HEK293 (cell line): ENCODE measurements around the gene NPTN.

Experiments used
- CTCF ChIA-PET: fragments of 350-600 bp; formaldehyde crosslinking; extraction: SDS; loops from one replicate; lab custom pipeline; 2021; ENCODE audit warnings: antibody characterized with exemption; lab: Yijun Ruan, JAX
- POLR2A ChIA-PET: fragments of 300-600 bp; formaldehyde crosslinking; extraction: SDS; loops from one replicate; lab custom pipeline; 2020; ENCODE audit warnings: antibody characterized with exemption, inconsistent platforms; lab: Yijun Ruan, JAX
- H3K27ac ChIP-seq: fragments of 200-500 bp; sonication (Bioruptor generic); 2 replicates; pipeline ENCODE4 v1.5.1; 2014; ENCODE audit warnings: low read depth, low read length, control low read depth, inconsistent platforms; ENCODE audit errors: extremely low read depth
- H3K36me3 ChIP-seq, 2 experiments: fragments of 200-500 bp in 1 of 2; sonication (Bioruptor generic) in 1 of 2; 1 replicate in 1 of 2; 2 replicates in 1 of 2; pipeline ENCODE4 v1.5.1; 2014 to 2017; ENCODE audit warnings: inconsistent platforms in 2 of 2, low read length in 2 of 2; ENCODE audit not compliant: control insufficient read depth in 2 of 2, insufficient read depth in 1 of 2
- H3K4me1 ChIP-seq: fragments of 200-500 bp; sonication (Bioruptor generic); 2 replicates; pipeline ENCODE4 v1.5.1; 2014; ENCODE audit warnings: mild to moderate bottlenecking, low read length, inconsistent platforms; ENCODE audit not compliant: control insufficient read depth, insufficient read depth
- H3K4me3 ChIP-seq: 2 replicates; pipeline ENCODE4 v1.5.1; 2011; ENCODE audit warnings: low read depth, mild to moderate bottlenecking, control low read depth, low read length, moderate library complexity
- H3K9me3 ChIP-seq: fragments of 200-500 bp; sonication (Bioruptor generic); 2 replicates; pipeline ENCODE4 v1.5.1; 2014; ENCODE audit warnings: low read depth, low read length, inconsistent platforms; ENCODE audit not compliant: control insufficient read depth, insufficient read depth
- ATF2 ChIP-seq: fragments of 450-650 bp; formaldehyde crosslinking; IDR thresholded peaks from 2 replicates; pipeline ENCODE4 v1.5.1; 2016; ENCODE audit warnings: missing biosample characterization, missing genetic modification characterization, low read depth
- EGR2 ChIP-seq: fragments of 450-650 bp; formaldehyde crosslinking; IDR thresholded peaks from 2 replicates; pipeline ENCODE4 v1.5.1; 2016; ENCODE audit warnings: low read depth, missing biosample characterization, missing genetic modification characterization
- GFI1B ChIP-seq: fragments of 450-650 bp; formaldehyde crosslinking; IDR thresholded peaks from 2 replicates; pipeline ENCODE4 v1.5.1; 2016; ENCODE audit warnings: missing biosample characterization, missing genetic modification characterization
- HOXA7 ChIP-seq: sonication (generic); formaldehyde crosslinking; IDR thresholded peaks from 2 replicates; pipeline ENCODE4 v1.8.1; 2022; ENCODE audit warnings: missing genetic modification reagents, borderline replicate concordance
- IKZF3 ChIP-seq: fragments of 450-650 bp; IDR thresholded peaks from 2 replicates; pipeline ENCODE4 v1.5.0; 2018; ENCODE audit warnings: missing biosample characterization, mild to moderate bottlenecking, missing genetic modification characterization, moderate library complexity
- KLF17 ChIP-seq: fragments of 450-650 bp; formaldehyde crosslinking; IDR thresholded peaks from 2 replicates; pipeline ENCODE4 v1.5.1; 2016; ENCODE audit warnings: missing biosample characterization, missing genetic modification characterization
- PBX3 ChIP-seq: sonication (generic); formaldehyde crosslinking; IDR thresholded peaks from 2 replicates; pipeline ENCODE4 v1.8.1; 2022; ENCODE audit warnings: mild to moderate bottlenecking, moderate library complexity, missing genetic modification reagents
- SCRT2 ChIP-seq: fragments of 450-650 bp; formaldehyde crosslinking; IDR thresholded peaks from 2 replicates; pipeline ENCODE4 v1.5.1; 2016; ENCODE audit warnings: missing biosample characterization, missing genetic modification characterization
- SP2 ChIP-seq: fragments of 450-650 bp; formaldehyde crosslinking; IDR thresholded peaks from 2 replicates; pipeline ENCODE4 v1.5.1; 2016; ENCODE audit warnings: missing biosample characterization, missing genetic modification characterization
- TCF7L2 ChIP-seq: IDR thresholded peaks from 2 replicates; pipeline ENCODE4 v1.6.1; 2011; ENCODE audit warnings: low read depth, mild to moderate bottlenecking, inconsistent platforms, low read length, moderate library complexity, borderline replicate concordance
- ZBTB7A ChIP-seq: fragments of 450-650 bp; formaldehyde crosslinking; IDR thresholded peaks from 2 replicates; pipeline ENCODE4 v1.5.1; 2016; ENCODE audit warnings: low read depth, missing biosample characterization, missing genetic modification characterization
- ZBTB8A ChIP-seq: fragments of 450-650 bp; formaldehyde crosslinking; IDR thresholded peaks from 2 replicates; pipeline ENCODE4 v1.5.1; 2016; ENCODE audit warnings: missing biosample characterization, missing genetic modification characterization
- ZFHX2 ChIP-seq: fragments of 450-650 bp; formaldehyde crosslinking; conservative IDR thresholded peaks from 2 replicates; pipeline ENCODE4 v1.5.1; 2016; ENCODE audit warnings: missing biosample characterization, missing genetic modification characterization
- ZFP41 ChIP-seq: fragments of 450-650 bp; formaldehyde crosslinking; IDR thresholded peaks from 2 replicates; pipeline ENCODE4 v1.5.1; 2016; ENCODE audit warnings: missing biosample characterization, missing genetic modification characterization, borderline replicate concordance
- ZFP69B ChIP-seq: fragments of 450-650 bp; formaldehyde crosslinking; IDR thresholded peaks from 2 replicates; pipeline ENCODE4 v1.5.1; 2016; ENCODE audit warnings: missing biosample characterization, missing genetic modification characterization
- ZIC2 ChIP-seq: fragments of 450-650 bp; formaldehyde crosslinking; IDR thresholded peaks from 2 replicates; pipeline ENCODE4 v1.5.1; 2016; ENCODE audit warnings: missing biosample characterization, missing genetic modification characterization
- ZNF114 ChIP-seq: fragments of 450-650 bp; formaldehyde crosslinking; IDR thresholded peaks from 2 replicates; pipeline ENCODE4 v1.5.0; 2017; ENCODE audit warnings: missing biosample characterization, missing genetic modification characterization
- ZNF174 ChIP-seq: fragments of 450-650 bp; formaldehyde crosslinking; IDR thresholded peaks from 2 replicates; pipeline ENCODE4 v1.5.0; 2017; ENCODE audit warnings: missing biosample characterization, mild to moderate bottlenecking, missing genetic modification characterization
- ZNF350 ChIP-seq: fragments of 450-650 bp; formaldehyde crosslinking; IDR thresholded peaks from 2 replicates; pipeline ENCODE4 v1.5.0; 2017; ENCODE audit warnings: missing biosample characterization, mild to moderate bottlenecking, missing genetic modification characterization
- ZNF391 ChIP-seq: fragments of 450-650 bp; formaldehyde crosslinking; IDR thresholded peaks from 2 replicates; pipeline ENCODE4 v1.5.1; 2016; ENCODE audit warnings: low read depth, missing biosample characterization, missing genetic modification characterization, borderline replicate concordance
- ZNF473 ChIP-seq: fragments of 450-650 bp; formaldehyde crosslinking; IDR thresholded peaks from 2 replicates; pipeline ENCODE4 v1.5.1; 2017; ENCODE audit warnings: missing biosample characterization, missing genetic modification characterization
- ZNF530 ChIP-seq: fragments of 450-650 bp; formaldehyde crosslinking; IDR thresholded peaks from 2 replicates; pipeline ENCODE4 v1.5.1; 2016; ENCODE audit warnings: low read depth, missing biosample characterization, missing genetic modification characterization
- ZNF558 ChIP-seq: fragments of 450-650 bp; formaldehyde crosslinking; IDR thresholded peaks from 2 replicates; pipeline ENCODE4 v1.5.1; 2016; ENCODE audit warnings: missing biosample characterization, missing genetic modification characterization
- ZNF600 ChIP-seq: fragments of 450-650 bp; formaldehyde crosslinking; IDR thresholded peaks from 2 replicates; pipeline ENCODE4 v1.5.1; 2016; ENCODE audit warnings: missing biosample characterization, missing genetic modification characterization
- ZNF658 ChIP-seq: fragments of 450-650 bp; formaldehyde crosslinking; IDR thresholded peaks from 2 replicates; pipeline ENCODE4; 2016; ENCODE audit warnings: missing biosample characterization, missing genetic modification characterization
- ZNF677 ChIP-seq: fragments of 450-650 bp; IDR thresholded peaks from 2 replicates; pipeline ENCODE4 v1.5.0; 2018; ENCODE audit warnings: missing biosample characterization, mild to moderate bottlenecking, missing genetic modification characterization, moderate library complexity
- ZNF747 ChIP-seq: fragments of 450-650 bp; formaldehyde crosslinking; IDR thresholded peaks from 2 replicates; pipeline ENCODE4 v1.5.1; 2016; ENCODE audit warnings: missing biosample characterization, missing genetic modification characterization
- ZNF776 ChIP-seq: fragments of 450-650 bp; formaldehyde crosslinking; IDR thresholded peaks from 2 replicates; pipeline ENCODE4 v1.5.0; 2017; ENCODE audit warnings: missing biosample characterization, missing genetic modification characterization, borderline replicate concordance
- ZNF792 ChIP-seq: fragments of 450-650 bp; formaldehyde crosslinking; IDR thresholded peaks from 2 replicates; pipeline ENCODE4 v1.5.1; 2016; ENCODE audit warnings: missing biosample characterization, missing genetic modification characterization
- ZSCAN4 ChIP-seq: fragments of 450-650 bp; formaldehyde crosslinking; IDR thresholded peaks from 2 replicates; pipeline ENCODE4 v1.5.1; 2017; ENCODE audit warnings: missing biosample characterization, missing genetic modification characterization

The NPTN gene

GRCh38 chr15:73680549-73680948 is 47.4 kb upstream of the NPTN start:
- Histone ChIP-seq H3K36me3 (no peaks in the 10 kb centered on the region), H3K4me1 (peaks cover 5% of the 10 kb centered on the region), H3K9me3 (no peaks in the 10 kb centered on the region), H3K27ac (no peak overlapping the region), H3K4me3 (no peak overlapping the region)
- ChIA-PET CTCF (interaction anchor here (0.7 to 14.1 kb wide), 2 partner anchors 18 to 191 kb away, joined by 4 to 261 read pairs; no protein-coding TSS in a partner anchor), POLR2A (no interaction called here)
- no peak for TF ChIP-seq HOXA7 (CRISPR knock-in tag)
- no peak for TF ChIP-seq ZNF530
- TF ChIP-seq IKZF3 (tag by site-specific recombination): no peak
- no peak for TF ChIP-seq KLF17 (tag by site-specific recombination)
- no peak for TF ChIP-seq ZFP69B (tag by site-specific recombination)
- TF ChIP-seq ATF2 (tag by site-specific recombination): no peak
- TF ChIP-seq SCRT2: no peak
- no peak for TF ChIP-seq ZSCAN4 (tag by site-specific recombination)
- no peak for TF ChIP-seq ZNF792 (tag by site-specific recombination)
- TF ChIP-seq TCF7L2: no peak
- no peak for TF ChIP-seq ZNF677 (tag by site-specific recombination)
- TF ChIP-seq ZFP41: no peak
- no peak for TF ChIP-seq ZNF174 (tag by site-specific recombination)
- no peak for TF ChIP-seq ZNF391 (tag by site-specific recombination)

- POLR2A ChIA-PET: no interaction called here
- TF ChIP-seq EGR2 (tag by site-specific recombination) (peak; percentile 43; the same call in 1 of the 2 replicates), ZIC2 (tag by site-specific recombination) (no peak), ZNF600 (tag by site-specific recombination) (peak; percentile 77; the same call in 1 of the 2 replicates), ZFHX2 (tag by site-specific recombination) (peak; percentile 61)
- TF ChIP-seq, all 188 proteins: peak for 3
- H3K27ac ChIP-seq: no peak overlapping the region
- H3K4me3 ChIP-seq: no peak overlapping the region
- H3K36me3 ChIP-seq: no peaks in the 10 kb centered on the region
- H3K9me3 ChIP-seq: no peaks in the 10 kb centered on the region
- peaks cover 3% of the 10 kb centered on the region for H3K4me1 ChIP-seq
- CTCF ChIA-PET: interaction anchor here (1.0 to 14.1 kb wide), 6 partner anchors 14 to 120 kb away, joined by 3 to 261 read pairs (median 4); no protein-coding TSS in a partner anchor
Measured at GRCh38 chr15:73679964-73680363, 46.8 kb upstream of the NPTN start.

GRCh38 chr15:73679180-73679579 is 46.0 kb upstream of the NPTN start:
- H3K4me1 ChIP-seq: peaks cover 3% of the 10 kb centered on the region
- ChIA-PET POLR2A (no interaction called here), CTCF (interaction anchor here (0.6 to 14.1 kb wide), 9 partner anchors 9 to 427 kb away, joined by 3 to 261 read pairs (median 5); no protein-coding TSS in a partner anchor)
- no peak for TF ChIP-seq ZNF747 (tag by site-specific recombination)
- TF ChIP-seq ZNF114 (tag by site-specific recombination): no peak
- TF ChIP-seq ZNF350: no peak
- TF ChIP-seq ZNF473 (tag by site-specific recombination): no peak
- TF ChIP-seq PBX3: no peak
- no peak for TF ChIP-seq SP2
- no peak for TF ChIP-seq ZNF600 (tag by site-specific recombination)
- TF ChIP-seq GFI1B (tag by site-specific recombination): no peak
- TF ChIP-seq ZNF776 (tag by site-specific recombination): no peak
- no peak for TF ChIP-seq ZBTB8A
- TF ChIP-seq ZNF658 (tag by site-specific recombination): no peak
- no peak for TF ChIP-seq ZNF558
- no peak for TF ChIP-seq ZBTB7A (tag by site-specific recombination)

More at GRCh38 chr15:73679180-73679579, 46.0 kb upstream of the NPTN start:
- Histone ChIP-seq H3K27ac (no peak overlapping the region), H3K36me3 (no peaks in the 10 kb centered on the region), H3K9me3 (no peaks in the 10 kb centered on the region), H3K4me3 (no peak overlapping the region)
